Measurements from ENCODE around the gene PDF. TPM values are rescaled to one million over a fixed set of nuclear protein-coding genes. Genes with fewer than 3 reads are reported as not detected.

Gene PDF
- total RNA-seq, 1 experiment from 2014 or later = 42.1 TPM

GRCh38 chr16:69313469-69313868, 16.9 kb downstream of the PDF start:
- H3K4me3 Mint-ChIP-seq (ENCODE audit: unreplicated experiment) = peak overlapping the region; percentile 49
- H3K27me3 Mint-ChIP-seq (ENCODE audit: insufficient read depth, unreplicated experiment) = no peaks in the 10 kb centered on the region

GRCh38 chr16:69311533-69312387, 18.6 kb downstream of the PDF start:
- H3K27me3 Mint-ChIP-seq (ENCODE audit: insufficient read depth, unreplicated experiment) = no peaks in the 10 kb centered on the region
- BruUV-seq (replicated peaks) = no TSS peak
- POLR2A ChIA-PET = no interaction called here
- Histone ChIP-seq H3K27me3 (replicated peaks; ENCODE audit: control insufficient read depth, insufficient read depth, low read length) (no peaks in the 10 kb centered on the region), H3K36me3 (ENCODE audit: control insufficient read depth, insufficient read depth, low read length) (peaks cover 1% of the 10 kb centered on the region; the same call in 1 of the 2 replicates), H3K9me3 (no peaks in the 10 kb centered on the region), H3K4me3 (ENCODE audit: low read depth, low read length) (peak overlapping the region; percentile 96), H3K4me1 (peaks cover 9% of the 10 kb centered on the region; the same call in 1 of the 2 replicates)
- intact Hi-C loops (cut with micrococcal nuclease; ENCODE audit: unreplicated experiment) = loop anchor here (1.0 kb wide), 2 partner anchors 19 to 124 kb away; partner anchors contain the start of genes PDF and SNTB2
- peaks cover 68% of the 10 kb centered on the region for H3K36me3 Mint-ChIP-seq (ENCODE audit: insufficient read depth, unreplicated experiment)
- CTCF ChIA-PET = interaction anchor here (0.5 to 0.9 kb wide), 7 partner anchors 12 to 451 kb away, joined by 3 to 5 read pairs (median 3); no protein-coding TSS in a partner anchor
- H3K27ac Mint-ChIP-seq (ENCODE audit: unreplicated experiment) = peak overlapping the region; percentile 65
- peak; percentile 73 to 81 for DNase-seq
- peaks cover 5% of the 10 kb centered on the region for H3K4me1 Mint-ChIP-seq (ENCODE audit: low read depth, unreplicated experiment)
- H3K4me3 Mint-ChIP-seq (ENCODE audit: unreplicated experiment) = peak overlapping the region; percentile 81
- TF ChIP-seq CTCF (IDR thresholded peaks at IDR 0.05; ENCODE audit: insufficient read depth in 1 of 2, low read depth in 1 of 2, low read length in 1 of 2, severe bottlenecking in 1 of 2, unreplicated experiment in 1 of 2) = peak in 1 of 2 experiments; percentile 62
- H3K9me3 Mint-ChIP-seq (ENCODE audit: unreplicated experiment) = no peaks in the 10 kb centered on the region

More at GRCh38 chr16:69313469-69313868, 16.9 kb downstream of the PDF start:
- peaks cover 5% of the 10 kb centered on the region for H3K4me1 Mint-ChIP-seq (ENCODE audit: low read depth, unreplicated experiment)
- no peak overlapping the region for H3K4me3 ChIP-seq (ENCODE audit: low read depth, low read length)
- BruUV-seq (replicated peaks) = no TSS peak
- peaks cover 1% of the 10 kb centered on the region; the same call in 1 of the 2 replicates for H3K36me3 ChIP-seq (ENCODE audit: control insufficient read depth, insufficient read depth, low read length)
- TF ChIP-seq CTCF (IDR thresholded peaks at IDR 0.05; ENCODE audit: insufficient read depth in 1 of 2, low read depth in 1 of 2, low read length in 1 of 2, severe bottlenecking in 1 of 2, unreplicated experiment in 1 of 2) = no peak
- H3K9me3 Mint-ChIP-seq (ENCODE audit: unreplicated experiment) = no peaks in the 10 kb centered on the region
- POLR2A ChIA-PET = no interaction called here
- H3K9me3 ChIP-seq = no peaks in the 10 kb centered on the region
- H3K27me3 ChIP-seq (replicated peaks; ENCODE audit: control insufficient read depth, insufficient read depth, low read length) = no peaks in the 10 kb centered on the region
- peaks cover 9% of the 10 kb centered on the region; the same call in 1 of the 2 replicates for H3K4me1 ChIP-seq
- no peak for DNase-seq
- intact Hi-C loops (cut with micrococcal nuclease; ENCODE audit: unreplicated experiment) = no loop called here
- no peak overlapping the region for H3K27ac Mint-ChIP-seq (ENCODE audit: unreplicated experiment)
- CTCF ChIA-PET = no interaction called here
- peaks cover 83% of the 10 kb centered on the region for H3K36me3 Mint-ChIP-seq (ENCODE audit: insufficient read depth, unreplicated experiment)

- intact Hi-C loops (cut with micrococcal nuclease; ENCODE audit: unreplicated experiment) = loop anchor here (1.0 kb wide), 1 partner anchor 124 kb away; the partner anchor contains the start of gene SNTB2
- Mint-ChIP-seq H3K36me3 (ENCODE audit: insufficient read depth, unreplicated experiment) (peaks cover 60% of the 10 kb centered on the region), H3K4me3 (ENCODE audit: unreplicated experiment) (peak within 1 kb of the TSS; percentile 81), H3K4me1 (ENCODE audit: low read depth, unreplicated experiment) (peaks cover 5% of the 10 kb centered on the region), H3K27ac (ENCODE audit: unreplicated experiment) (peak within 1 kb of the TSS; percentile 65), H3K9me3 (ENCODE audit: unreplicated experiment) (no peaks in the 10 kb centered on the region), H3K27me3 (ENCODE audit: insufficient read depth, unreplicated experiment) (no peaks in the 10 kb centered on the region)
- Histone ChIP-seq H3K36me3 (ENCODE audit: control insufficient read depth, insufficient read depth, low read length) (no peaks in the 10 kb centered on the region), H3K9me3 (no peaks in the 10 kb centered on the region), H3K4me1 (peaks cover 9% of the 10 kb centered on the region; the same call in 1 of the 2 replicates), H3K4me3 (ENCODE audit: low read depth, low read length) (peak within 1 kb of the TSS; percentile 96), H3K27me3 (replicated peaks; ENCODE audit: control insufficient read depth, insufficient read depth, low read length) (no peaks in the 10 kb centered on the region)
- peak; percentile 97 to 100 for DNase-seq
- CTCF ChIA-PET = interaction anchor here (0.6 kb wide), 2 partner anchors 45 to 1226 kb away, joined by 3 to 9 read pairs; partner anchors contain the start of gene NFATC3
- no TSS peak for BruUV-seq (replicated peaks)
- POLR2A ChIA-PET = interaction anchor here (0.5 kb wide), 1 partner anchor 17 kb away, joined by 3 read pairs; no protein-coding TSS in a partner anchor
- TF ChIP-seq CTCF (IDR thresholded peaks at IDR 0.05; ENCODE audit: insufficient read depth in 1 of 2, low read depth in 1 of 2, low read length in 1 of 2, severe bottlenecking in 1 of 2, unreplicated experiment in 1 of 2) = peak; percentile 91 to 98
Observed at GRCh38 chr16:69310653-69311532, 19.5 kb downstream of the PDF start, which contains the start of gene VPS4A. Gene VPS4A, plus strand, starts transcription at chr16:69311350. Its CDS starts 162 bp downstream, at chr16:69311512.

All from Caco-2 (cell line).